CD14-positive monocyte (primary cell): Measurements from ENCODE around the gene FAM200A. TPM values are rescaled to one million over a fixed set of nuclear protein-coding genes. Genes with fewer than 3 reads are reported as not detected.

Experiments
- DNase-seq, 3 donors: peaks; one replicate each; pipeline ENCODE4 v3.0.0-alpha.2; 2011 to 2022
- H2AFZ ChIP-seq: 2 replicates; pipeline ENCODE4 v1.6.0; 2012; ENCODE audit warnings: mild to moderate bottlenecking, low read depth, low read length, inconsistent platforms; ENCODE audit not compliant: insufficient read depth, poor library complexity, severe bottlenecking
- H3K27ac ChIP-seq, 2 donors: 1 replicate in 1 of 2; 2 replicates in 1 of 2; pipeline ENCODE4 v1.5.1; 2012 to 2013; ENCODE audit warnings: low read length in 2 of 2, control low read depth in 1 of 2, inconsistent platforms in 1 of 2, low read depth in 1 of 2, mild to moderate bottlenecking in 1 of 2
- H3K27me3 ChIP-seq, 2 donors: one replicate each; pipeline versions ENCODE4 v1.6.0 to v1.6.1; 2011 to 2013; ENCODE audit warnings: low read length in 2 of 2; ENCODE audit not compliant: control insufficient read depth in 2 of 2, insufficient read depth in 2 of 2
- H3K36me3 ChIP-seq, 2 donors: replicated peaks in 1 of 2; 1 replicate in 1 of 2; 2 replicates in 1 of 2; pipeline versions ENCODE4 v1.5.1 to v1.6.1; 2012 to 2013; ENCODE audit warnings: low read length in 2 of 2, control low read depth in 1 of 2, inconsistent platforms in 1 of 2, mild to moderate bottlenecking in 1 of 2; ENCODE audit not compliant: insufficient read depth in 2 of 2, control insufficient read depth in 1 of 2
- H3K4me1 ChIP-seq, 2 donors: 1 replicate in 1 of 2; 2 replicates in 1 of 2; pipeline versions ENCODE4 v1.5.1 to v1.6.1; 2012 to 2013; ENCODE audit warnings: low read length in 2 of 2, control low read depth in 1 of 2, inconsistent platforms in 1 of 2, mild to moderate bottlenecking in 1 of 2, moderate library complexity in 1 of 2; ENCODE audit not compliant: insufficient read depth in 2 of 2, control insufficient read depth in 1 of 2
- H3K4me2 ChIP-seq: replicated peaks from 2 replicates; pipeline ENCODE3; 2012; ENCODE audit warnings: low read length, moderate library complexity, mild to moderate bottlenecking; ENCODE audit not compliant: poor library complexity, severe bottlenecking; ENCODE audit errors: extremely low read depth
- H3K4me3 ChIP-seq, 3 experiments: fragments of 200-600 bp in 1 of 3; sonication (generic) in 1 of 3; replicated peaks in 1 of 3; 1 replicate in 2 of 3; 2 replicates in 1 of 3; pipeline ENCODE4 v1.5.1; 2011 to 2013; ENCODE audit warnings: low read length in 3 of 3, mild to moderate bottlenecking in 3 of 3, control low read depth in 2 of 3, low read depth in 2 of 3, inconsistent platforms in 1 of 3, moderate library complexity in 1 of 3
- H3K79me2 ChIP-seq: 2 replicates; pipeline ENCODE4 v1.6.0; 2012; ENCODE audit warnings: mild to moderate bottlenecking, control low read depth, inconsistent platforms, low read length, moderate library complexity; ENCODE audit not compliant: insufficient read depth
- H3K9ac ChIP-seq: 2 replicates; pipeline ENCODE4 v1.6.0; 2017; ENCODE audit warnings: low read length, mild to moderate bottlenecking; ENCODE audit not compliant: insufficient read depth, poor library complexity, severe bottlenecking
- H3K9me3 ChIP-seq, 2 donors: replicated peaks in 1 of 2; 1 replicate in 1 of 2; 2 replicates in 1 of 2; pipeline versions ENCODE4 v1.5.1 to v1.6.1; 2012 to 2013; ENCODE audit warnings: low read length in 2 of 2, control low read depth in 1 of 2; ENCODE audit not compliant: control insufficient read depth in 1 of 2, insufficient read depth in 1 of 2
- H4K20me1 ChIP-seq: 2 replicates; pipeline ENCODE4 v1.6.0; 2012; ENCODE audit warnings: mild to moderate bottlenecking, low read length, control low read depth, moderate library complexity; ENCODE audit not compliant: insufficient read depth
- H3K27ac Mint-ChIP-seq, 7 donors: one replicate each; pipeline ENCODE4 v1.8.0; 2020; ENCODE audit warnings: mild to moderate bottlenecking in 7 of 7, mixed read lengths in 7 of 7, moderate library complexity in 6 of 7, inconsistent platforms in 2 of 7
- H3K27me3 Mint-ChIP-seq, 3 donors: one replicate each; pipeline ENCODE4 v1.8.0; 2021 to 2022; ENCODE audit warnings: low read depth in 3 of 3, mild to moderate bottlenecking in 3 of 3, mixed read lengths in 3 of 3, moderate library complexity in 3 of 3, inconsistent platforms in 1 of 3
- H3K36me3 Mint-ChIP-seq, 2 donors: one replicate each; pipeline ENCODE4 v1.8.0; 2020; ENCODE audit warnings: mixed read lengths in 2 of 2, inconsistent platforms in 1 of 2, mild to moderate bottlenecking in 1 of 2
- H3K4me1 Mint-ChIP-seq: one replicate; pipeline ENCODE4 v1.8.0; 2020; ENCODE audit warnings: mild to moderate bottlenecking, mixed read lengths
- H3K4me3 Mint-ChIP-seq, 2 donors: one replicate each; pipeline ENCODE4 v1.8.0; 2020; ENCODE audit warnings: mild to moderate bottlenecking in 2 of 2, mixed read lengths in 2 of 2, moderate library complexity in 1 of 2
- H3K9me3 Mint-ChIP-seq, 7 donors: one replicate each; pipeline ENCODE4 v1.8.0; 2020 to 2022; ENCODE audit warnings: mixed read lengths in 7 of 7, mild to moderate bottlenecking in 6 of 7, moderate library complexity in 6 of 7, inconsistent platforms in 2 of 7
- WGBS: methylation state at CpG from one replicate; pipeline ENCODE4 v1.1.5; 2013; ENCODE audit warnings: missing lambda C conversion rate; ENCODE audit not compliant: insufficient coverage; 5-methylcytosine and 5-hydroxymethylcytosine counted together
- intact Hi-C, 2 donors: fragments of 100-400 bp; cut with micrococcal nuclease; formaldehyde crosslinking; loops; one replicate each; pipeline versions ENCODE4 v1.15.0 to v1.15.1; 2023
- polyA plus RNA-seq, 3 donors: library from polyadenylated mRNA; depleted of rRNA in 1 of 3; unstranded in 2 of 3; stranded (reverse) in 1 of 3; fragments of 300-500 nt in 2 of 3; fragments of >200 nt in 1 of 3; fragmentation: Illumina TruSeq in 2 of 3; gene quantifications; 1 replicate in 2 of 3; 2 replicates in 1 of 3; pipeline ENCODE4 v1.2.3, GENCODE V29; 2012 to 2021
- TF ChIP-seq, protein P1 (sequence below): fragments of 200-600 bp; IDR thresholded peaks from one replicate; pipeline ENCODE4 v1.8.0; 2022; ENCODE audit warnings: antibody characterized with exemption, mild to moderate bottlenecking

Gene FAM200A
- polyA plus RNA-seq, 3 donors, result 0.85 to 1.3 (median 1.2) TPM

DNA sequence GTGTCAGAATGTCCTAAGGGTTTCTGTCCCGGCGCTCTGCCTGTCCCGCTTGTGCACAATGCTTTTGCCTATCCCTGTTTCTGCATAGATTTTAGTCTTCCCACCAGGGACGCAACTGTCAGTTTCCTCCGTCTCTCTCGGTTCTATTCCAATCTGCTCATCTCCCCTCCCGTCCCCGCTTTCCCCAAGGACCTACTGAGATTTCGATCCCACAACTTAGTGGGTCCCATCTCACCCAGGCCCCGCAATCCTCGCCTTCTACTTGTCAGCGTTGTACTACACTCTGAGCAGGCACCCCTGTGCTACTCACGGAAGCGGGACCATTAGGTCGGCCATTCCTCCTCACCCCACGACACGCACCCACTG, 6.0 kb upstream of the FAM200A start:
- H3K9me3 ChIP-seq, result no peaks in the 10 kb centered on the region
- intact Hi-C loops, result loop anchor here (2.0 to 5.0 kb wide), 2 partner anchors 53 to 59 kb away; partner anchors contain the start of genes ZKSCAN5 (in 2 of the 2) and ZSCAN25 (in 1 of the 2)
- H3K4me2 ChIP-seq, result peak overlapping the region; percentile 92
- Mint-ChIP-seq H3K36me3 (peaks cover 45 to 52% of the 10 kb centered on the region in 2 donors), H3K4me1 (peaks cover 53% of the 10 kb centered on the region), H3K4me3 (peak overlapping the region; percentile 94 to 99), H3K27ac (peak overlapping the region; percentile 97 to 100 (median 99)), H3K27me3 (peaks cover 0 to 2% (median 0%) of the 10 kb centered on the region in 3 donors), H3K9me3 (no peaks in the 10 kb centered on the region)
- no peaks in the 10 kb centered on the region for H3K27me3 ChIP-seq
- peak overlapping the region; percentile 96 for H3K9ac ChIP-seq
- TF ChIP-seq, protein P1, sequence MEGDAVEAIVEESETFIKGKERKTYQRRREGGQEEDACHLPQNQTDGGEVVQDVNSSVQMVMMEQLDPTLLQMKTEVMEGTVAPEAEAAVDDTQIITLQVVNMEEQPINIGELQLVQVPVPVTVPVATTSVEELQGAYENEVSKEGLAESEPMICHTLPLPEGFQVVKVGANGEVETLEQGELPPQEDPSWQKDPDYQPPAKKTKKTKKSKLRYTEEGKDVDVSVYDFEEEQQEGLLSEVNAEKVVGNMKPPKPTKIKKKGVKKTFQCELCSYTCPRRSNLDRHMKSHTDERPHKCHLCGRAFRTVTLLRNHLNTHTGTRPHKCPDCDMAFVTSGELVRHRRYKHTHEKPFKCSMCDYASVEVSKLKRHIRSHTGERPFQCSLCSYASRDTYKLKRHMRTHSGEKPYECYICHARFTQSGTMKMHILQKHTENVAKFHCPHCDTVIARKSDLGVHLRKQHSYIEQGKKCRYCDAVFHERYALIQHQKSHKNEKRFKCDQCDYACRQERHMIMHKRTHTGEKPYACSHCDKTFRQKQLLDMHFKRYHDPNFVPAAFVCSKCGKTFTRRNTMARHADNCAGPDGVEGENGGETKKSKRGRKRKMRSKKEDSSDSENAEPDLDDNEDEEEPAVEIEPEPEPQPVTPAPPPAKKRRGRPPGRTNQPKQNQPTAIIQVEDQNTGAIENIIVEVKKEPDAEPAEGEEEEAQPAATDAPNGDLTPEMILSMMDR, result no peak
- peak in 1 of 3 donors; percentile 13 for DNase-seq
- H3K4me1 ChIP-seq, result peaks cover 23 to 57% of the 10 kb centered on the region in 2 donors
- H4K20me1 ChIP-seq, result peaks cover 13% of the 10 kb centered on the region
- 2% methylated on average over 14 of the region's 17 CpGs for WGBS
- peaks cover 26 to 42% of the 10 kb centered on the region in 2 donors for H3K36me3 ChIP-seq
- H3K27ac ChIP-seq, result peak overlapping the region; percentile 94 to 99
- peaks cover 72% of the 10 kb centered on the region for H3K79me2 ChIP-seq
- H3K4me3 ChIP-seq, result peak overlapping the region; percentile 71 to 97 (median 80)
- peak overlapping the region; percentile 94 for H2AFZ ChIP-seq

DNA sequence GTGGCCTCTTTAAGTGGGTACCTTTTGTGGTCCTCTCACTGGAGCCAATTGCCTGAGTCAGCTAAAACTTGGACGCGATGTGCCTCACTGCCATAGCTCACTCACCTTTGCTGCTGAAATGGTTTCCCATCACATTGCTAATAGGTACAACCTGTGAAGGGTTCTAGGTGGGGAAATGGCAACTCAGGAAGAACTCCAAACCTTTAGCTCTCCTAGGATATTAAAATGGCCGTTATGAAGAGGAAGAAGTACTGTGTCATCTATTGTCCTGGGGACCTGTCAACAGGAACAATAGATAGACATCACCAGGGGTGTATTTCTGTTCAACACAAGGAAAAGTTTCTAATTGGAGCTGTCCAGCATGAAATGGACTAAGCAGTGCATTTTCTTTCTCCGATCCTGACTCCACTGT, 5.3 kb upstream of the FAM200A start:
- Histone ChIP-seq H4K20me1 (peaks cover 6% of the 10 kb centered on the region), H3K9ac (peak overlapping the region; percentile 96), H3K4me1 (peaks cover 28 to 54% of the 10 kb centered on the region in 2 donors), H3K36me3 (peaks cover 19 to 34% of the 10 kb centered on the region in 2 donors), H3K27me3 (no peaks in the 10 kb centered on the region), H3K9me3 (no peaks in the 10 kb centered on the region), H3K4me3 (peak overlapping the region; percentile 71 to 97 (median 80)), H2AFZ (peak overlapping the region; percentile 94), H3K27ac (peak overlapping the region in 1 of 2 donors; percentile 99), H3K79me2 (peaks cover 65% of the 10 kb centered on the region), H3K4me2 (peak overlapping the region; percentile 92)
- WGBS, result 40% methylated on average over 1 of the region's 4 CpGs
- intact Hi-C loops, result loop anchor here in 1 of 2 donors (5.0 kb wide), 1 partner anchor 60 kb away; the partner anchor contains the start of gene ZSCAN25
- peaks cover 51% of the 10 kb centered on the region for H3K4me1 Mint-ChIP-seq
- TF ChIP-seq, protein P1, result no peak
- H3K36me3 Mint-ChIP-seq, result peaks cover 37 to 44% of the 10 kb centered on the region in 2 donors
- peak overlapping the region; percentile 94 to 99 for H3K4me3 Mint-ChIP-seq
- no peak for DNase-seq
- no peaks in the 10 kb centered on the region for H3K9me3 Mint-ChIP-seq
- peak overlapping the region; percentile 97 to 100 (median 99) for H3K27ac Mint-ChIP-seq
- H3K27me3 Mint-ChIP-seq, result peaks cover 0 to 2% (median 0%) of the 10 kb centered on the region in 3 donors
